Neural progenitor cell (in vitro differentiated cells): ENCODE data around the gene ZNF385A. TPM values are rescaled to one million over a fixed set of nuclear protein-coding genes. Genes with fewer than 3 reads are reported as not detected.

Experiments used
- DNase-seq: peaks from one replicate; pipeline ENCODE4 v3.0.0-alpha.2; 2016; ENCODE audit warnings: low spot score
- H2AFZ ChIP-seq: fragments of 200-600 bp; sonication (generic); replicated peaks from 2 replicates; pipeline ENCODE4 v1.6.1; 2016; ENCODE audit warnings: antibody characterized with exemption
- H3F3A ChIP-seq: fragments of 200-600 bp; sonication (generic); 2 replicates; pipeline ENCODE4 v1.6.1; 2016; ENCODE audit warnings: antibody characterized with exemption, low read depth
- H3K27ac ChIP-seq: fragments of 200-600 bp; sonication (generic); 2 replicates; pipeline ENCODE4 v1.5.1; 2016; ENCODE audit warnings: mild to moderate bottlenecking
- H3K27me3 ChIP-seq: fragments of 200-600 bp; sonication (generic); 2 replicates; pipeline ENCODE4 v1.6.1; 2016; ENCODE audit warnings: mild to moderate bottlenecking, moderate library complexity
- H3K36me3 ChIP-seq: fragments of 200-600 bp; sonication (generic); 2 replicates; pipeline ENCODE4 v1.5.1; 2016
- H3K4me1 ChIP-seq: fragments of 200-600 bp; sonication (generic); 2 replicates; pipeline ENCODE4 v1.6.1; 2016; ENCODE audit warnings: mixed run types
- H3K4me2 ChIP-seq: fragments of 200-600 bp; sonication (generic); 2 replicates; pipeline ENCODE4 v1.6.1; 2016
- H3K4me3 ChIP-seq: fragments of 200-600 bp; sonication (generic); 2 replicates; pipeline ENCODE4 v1.5.1; 2016
- H3K79me2 ChIP-seq: fragments of 200-600 bp; sonication (generic); 2 replicates; pipeline ENCODE4 v1.6.1; 2016; ENCODE audit warnings: low read depth
- H3K9ac ChIP-seq: fragments of 200-600 bp; sonication (generic); 2 replicates; pipeline ENCODE4 v1.6.1; 2016
- H3K9me3 ChIP-seq: fragments of 200-600 bp; sonication (generic); 2 replicates; pipeline ENCODE4 v1.5.1; 2016; ENCODE audit warnings: low read depth
- H4K20me1 ChIP-seq: fragments of 200-600 bp; sonication (generic); 2 replicates; pipeline ENCODE4 v1.6.1; 2016; ENCODE audit warnings: low read depth
- H3K27ac Mint-ChIP-seq: 3 replicates; pipeline ENCODE4 v1.8.0; 2021; ENCODE audit warnings: mixed read lengths
- H3K27me3 Mint-ChIP-seq: 2 replicates; pipeline ENCODE4 v1.8.0; 2022; ENCODE audit warnings: low read depth, mild to moderate bottlenecking, inconsistent platforms, moderate library complexity, mixed read lengths; ENCODE audit not compliant: insufficient read depth
- H3K36me3 Mint-ChIP-seq: 3 replicates; pipeline ENCODE4 v1.8.0; 2021; ENCODE audit warnings: mixed read lengths
- H3K4me1 Mint-ChIP-seq: 3 replicates; pipeline ENCODE4 v1.8.0; 2021; ENCODE audit warnings: mixed read lengths
- H3K4me3 Mint-ChIP-seq: 3 replicates; pipeline ENCODE4 v1.8.0; 2021; ENCODE audit warnings: mild to moderate bottlenecking, moderate library complexity, mixed read lengths
- H3K9me3 Mint-ChIP-seq: 3 replicates; pipeline ENCODE4 v1.8.0; 2020; ENCODE audit warnings: mixed read lengths
- EZH2 ChIP-seq: fragments of 200-600 bp; sonication (generic); IDR thresholded peaks from 2 replicates; pipeline ENCODE4 v1.6.1; 2017; ENCODE audit warnings: antibody characterized with exemption, mild to moderate bottlenecking, moderate library complexity
- EZH2phosphoT487 ChIP-seq: fragments of 200-600 bp; sonication (generic); IDR thresholded peaks from 2 replicates; pipeline ENCODE4 v1.6.1; 2017; ENCODE audit warnings: antibody characterized with exemption
- total RNA-seq: library from RNA; depleted of rRNA; stranded (reverse); fragments of >200 nt; gene quantifications from 2 replicates; pipeline ENCODE4 v1.2.3, GENCODE V29; 2015; ENCODE audit warnings: low replicate concordance
- TF ChIP-seq, protein P1 (sequence below): fragments of 200-600 bp; sonication (generic); IDR thresholded peaks from 2 replicates; pipeline ENCODE4 v1.5.1; 2017; ENCODE audit warnings: antibody characterized with exemption, mild to moderate bottlenecking

Gene ZNF385A
- total RNA-seq, 1 donor from 2014 or later = 6.2 TPM

- TF ChIP-seq EZH2phosphoT487 = no peak
- TF ChIP-seq, protein P1, sequence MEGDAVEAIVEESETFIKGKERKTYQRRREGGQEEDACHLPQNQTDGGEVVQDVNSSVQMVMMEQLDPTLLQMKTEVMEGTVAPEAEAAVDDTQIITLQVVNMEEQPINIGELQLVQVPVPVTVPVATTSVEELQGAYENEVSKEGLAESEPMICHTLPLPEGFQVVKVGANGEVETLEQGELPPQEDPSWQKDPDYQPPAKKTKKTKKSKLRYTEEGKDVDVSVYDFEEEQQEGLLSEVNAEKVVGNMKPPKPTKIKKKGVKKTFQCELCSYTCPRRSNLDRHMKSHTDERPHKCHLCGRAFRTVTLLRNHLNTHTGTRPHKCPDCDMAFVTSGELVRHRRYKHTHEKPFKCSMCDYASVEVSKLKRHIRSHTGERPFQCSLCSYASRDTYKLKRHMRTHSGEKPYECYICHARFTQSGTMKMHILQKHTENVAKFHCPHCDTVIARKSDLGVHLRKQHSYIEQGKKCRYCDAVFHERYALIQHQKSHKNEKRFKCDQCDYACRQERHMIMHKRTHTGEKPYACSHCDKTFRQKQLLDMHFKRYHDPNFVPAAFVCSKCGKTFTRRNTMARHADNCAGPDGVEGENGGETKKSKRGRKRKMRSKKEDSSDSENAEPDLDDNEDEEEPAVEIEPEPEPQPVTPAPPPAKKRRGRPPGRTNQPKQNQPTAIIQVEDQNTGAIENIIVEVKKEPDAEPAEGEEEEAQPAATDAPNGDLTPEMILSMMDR = no peak
- no peak for TF ChIP-seq EZH2
- Mint-ChIP-seq H3K4me3 (peak overlapping the region; percentile 87), H3K36me3 (peaks cover 14% of the 10 kb centered on the region), H3K27ac (no peak overlapping the region), H3K9me3 (no peaks in the 10 kb centered on the region), H3K27me3 (peaks cover 5% of the 10 kb centered on the region), H3K4me1 (peaks cover 33% of the 10 kb centered on the region)
- no peaks in the 10 kb centered on the region for H3K27me3 ChIP-seq
- H3K4me3 ChIP-seq = peak overlapping the region; percentile 58
- peaks cover 11% of the 10 kb centered on the region for H3K4me1 ChIP-seq
- peak overlapping the region; percentile 81 for H3K4me2 ChIP-seq
- H3K27ac ChIP-seq = no peak overlapping the region
- DNase-seq = peak; percentile 89
- H3K79me2 ChIP-seq = peaks cover 11% of the 10 kb centered on the region
- H3K9me3 ChIP-seq = no peaks in the 10 kb centered on the region
- no peaks in the 10 kb centered on the region for H3K36me3 ChIP-seq
- peaks cover 20% of the 10 kb centered on the region for H3F3A ChIP-seq
- H4K20me1 ChIP-seq = peaks cover 69% of the 10 kb centered on the region
- H3K9ac ChIP-seq = no peak overlapping the region
- no peak overlapping the region for H2AFZ ChIP-seq
Measured at GRCh38 chr12:54378796-54379397, 5.6 kb downstream of the ZNF385A start.

- peaks cover 10% of the 10 kb centered on the region for H3K4me1 ChIP-seq
- DNase-seq = no peak
- H3K4me2 ChIP-seq = peak overlapping the region; percentile 81
- H3K36me3 ChIP-seq = no peaks in the 10 kb centered on the region
- peaks cover 11% of the 10 kb centered on the region for H3K79me2 ChIP-seq
- no peak overlapping the region for H3K9ac ChIP-seq
- no peak overlapping the region for H3K27ac ChIP-seq
- TF ChIP-seq, protein P1 = no peak
- H3K27ac Mint-ChIP-seq = no peak overlapping the region
- H3K27me3 Mint-ChIP-seq = peaks cover 5% of the 10 kb centered on the region
- peaks cover 68% of the 10 kb centered on the region for H4K20me1 ChIP-seq
- H3K9me3 Mint-ChIP-seq = no peaks in the 10 kb centered on the region
- peaks cover 32% of the 10 kb centered on the region for H3K4me1 Mint-ChIP-seq
- H3K9me3 ChIP-seq = no peaks in the 10 kb centered on the region
- peak overlapping the region; percentile 58 for H3K4me3 ChIP-seq
- H3K4me3 Mint-ChIP-seq = peak overlapping the region; percentile 87
- H3K27me3 ChIP-seq = no peaks in the 10 kb centered on the region
- peaks cover 20% of the 10 kb centered on the region for H3F3A ChIP-seq
- H2AFZ ChIP-seq = no peak overlapping the region
- H3K36me3 Mint-ChIP-seq = peaks cover 11% of the 10 kb centered on the region
Measured at GRCh38 chr12:54377797-54378515, 6.6 kb downstream of the ZNF385A start.

DNA sequence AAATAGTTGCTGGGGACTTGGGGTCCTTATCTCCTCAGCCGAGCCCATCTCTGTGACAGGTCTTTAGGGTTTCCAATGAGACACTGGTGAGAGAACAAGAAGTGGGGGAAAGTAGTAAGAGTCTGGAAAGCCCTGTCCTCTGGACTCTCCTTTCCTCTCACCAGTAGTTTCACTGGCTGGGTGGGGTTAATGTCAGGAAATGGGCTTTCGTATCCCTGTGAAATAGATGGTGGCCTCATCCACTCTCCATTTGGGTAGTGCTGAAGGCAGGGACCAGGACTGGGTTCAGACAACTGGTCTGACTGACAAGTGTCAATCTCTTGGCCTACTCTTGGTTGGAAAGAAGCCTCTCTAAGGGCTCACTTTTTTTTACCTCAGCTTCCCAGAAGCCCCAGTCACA, 7.5 kb downstream of the ZNF385A start:
- Histone ChIP-seq H3K36me3 (no peaks in the 10 kb centered on the region), H2AFZ (no peak overlapping the region), H3K4me3 (no peak overlapping the region), H3F3A (peaks cover 20% of the 10 kb centered on the region), H4K20me1 (peaks cover 74% of the 10 kb centered on the region), H3K27ac (no peak overlapping the region), H3K9ac (no peak overlapping the region), H3K9me3 (no peaks in the 10 kb centered on the region), H3K4me2 (no peak overlapping the region), H3K79me2 (peaks cover 11% of the 10 kb centered on the region), H3K4me1 (peaks cover 10% of the 10 kb centered on the region), H3K27me3 (no peaks in the 10 kb centered on the region)
- Mint-ChIP-seq H3K36me3 (peaks cover 15% of the 10 kb centered on the region), H3K4me3 (peak overlapping the region; percentile 70), H3K27ac (no peak overlapping the region), H3K4me1 (peaks cover 34% of the 10 kb centered on the region), H3K9me3 (no peaks in the 10 kb centered on the region), H3K27me3 (peaks cover 5% of the 10 kb centered on the region)
- DNase-seq = no peak
- TF ChIP-seq EZH2 (no peak), EZH2phosphoT487 (no peak)
- TF ChIP-seq, protein P1 = no peak
